ENCODE data around the gene CHAT.

GRCh38 chr10:49653273-49653929 lies 39.6 kb downstream of the CHAT start:
- TF ChIP-seq CTCF (IDR thresholded peaks at IDR 0.05) (no peak), POLR2A (IDR thresholded peaks at IDR 0.05) (no peak), EP300 (IDR thresholded peaks at IDR 0.05) (no peak)

Data from tibial nerve (tissue), 4 donors.